ENCODE measurements around the gene ZBED4. TPM values are rescaled to one million over a fixed set of nuclear protein-coding genes. Genes with fewer than 3 reads are reported as not detected.

ZBED4 gene
- total and polyA plus RNA-seq, 2 of the 13 experiments (the other 11 are each of a cell fraction or from before 2014, with no cell fraction given), result 5.4 to 9.6 TPM

GRCh38 chr22:49917974-49918910 is 64.6 kb downstream of the ZBED4 start, which contains the start of the genes ALG12 and CRELD2 (continued):
- TF ChIP-seq SNAPC4 (CRISPR knock-in tag; IDR thresholded peaks at IDR 0.05) (no peak), SP4 (CRISPR knock-in tag; IDR thresholded peaks at IDR 0.05) (peak; percentile 98), BRF2 (CRISPR knock-in tag; IDR thresholded peaks at IDR 0.05) (0 out of 2 replicates have a peak, but pooled peaks have one; percentile 50), MED1 (CRISPR knock-in tag; IDR thresholded peaks at IDR 0.05) (peak; percentile 38; the same call in 1 of the 2 replicates), ZNF784 (CRISPR knock-in tag; IDR thresholded peaks at IDR 0.05; ENCODE audit: borderline replicate concordance) (no peak), TGIF2 (CRISPR knock-in tag; IDR thresholded peaks at IDR 0.05) (no peak), ZNF746 (CRISPR knock-in tag; IDR thresholded peaks at IDR 0.05) (no peak), ZHX1 (CRISPR knock-in tag; IDR thresholded peaks at IDR 0.05; ENCODE audit: low read depth) (peak; percentile 85), ZFP62 (CRISPR knock-in tag; IDR thresholded peaks at IDR 0.05) (no peak), RFXAP (CRISPR knock-in tag; IDR thresholded peaks at IDR 0.05; ENCODE audit: borderline replicate concordance) (peak; percentile 50; the same call in 1 of the 2 replicates), ZBTB7A (CRISPR knock-in tag; IDR thresholded peaks at IDR 0.05) (peak; percentile 90), ZNF709 (CRISPR knock-in tag; IDR thresholded peaks at IDR 0.05) (peak; percentile 19; the same call in 1 of the 2 replicates), ZSCAN9 (CRISPR knock-in tag; IDR thresholded peaks at IDR 0.05; ENCODE audit: borderline replicate concordance) (peak; percentile 56; the same call in 1 of the 2 replicates), ZNF563 (CRISPR knock-in tag; IDR thresholded peaks at IDR 0.05) (peak; percentile 78; the same call in 1 of the 2 replicates), ZNF740 (CRISPR knock-in tag; IDR thresholded peaks at IDR 0.05) (no peak), HDAC6 (IDR thresholded peaks at IDR 0.05; ENCODE audit: low read depth, low read length) (no peak)

Measured in HepG2 (cell line).